ENCODE results near the gene ADK.
"Not testable (repeated sequence)": the region's sequence is repeated elsewhere in the genome, so short reads cannot be mapped to it uniquely, and the experiment has no call there.

The ADK gene

DNA sequence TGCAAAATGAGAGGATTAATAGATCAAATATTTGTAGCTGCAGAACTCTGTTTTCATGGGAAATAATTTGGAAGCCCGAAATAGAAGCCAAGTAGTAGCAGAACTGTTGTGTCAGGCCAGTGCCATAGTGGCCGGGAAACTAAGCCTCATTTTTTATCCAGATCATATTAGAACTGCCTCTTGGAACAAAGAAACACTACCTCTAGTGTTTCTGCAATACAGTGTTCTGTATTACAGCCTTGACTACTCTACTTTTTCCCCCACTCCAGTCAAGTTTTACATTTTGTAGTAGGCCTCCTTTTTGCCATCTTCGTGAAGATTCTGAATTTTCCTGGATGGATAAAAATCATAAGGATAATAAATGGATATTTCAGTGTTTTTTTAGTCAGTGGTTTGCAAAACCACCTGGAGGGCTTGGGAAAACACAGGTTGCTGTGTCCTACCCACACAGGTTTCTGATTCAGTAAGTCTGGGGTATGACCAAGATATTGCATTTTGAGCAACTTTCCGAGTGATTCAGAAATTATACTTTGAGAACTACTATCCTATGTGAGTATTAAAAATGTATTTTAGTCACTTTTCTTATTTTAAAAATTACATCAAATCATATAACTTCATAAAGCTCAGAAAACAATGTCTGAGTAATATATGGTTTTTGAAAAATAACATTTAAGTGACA lies 349.1 kb downstream of the ADK start:
- no peak for FAIRE-seq

DNA sequence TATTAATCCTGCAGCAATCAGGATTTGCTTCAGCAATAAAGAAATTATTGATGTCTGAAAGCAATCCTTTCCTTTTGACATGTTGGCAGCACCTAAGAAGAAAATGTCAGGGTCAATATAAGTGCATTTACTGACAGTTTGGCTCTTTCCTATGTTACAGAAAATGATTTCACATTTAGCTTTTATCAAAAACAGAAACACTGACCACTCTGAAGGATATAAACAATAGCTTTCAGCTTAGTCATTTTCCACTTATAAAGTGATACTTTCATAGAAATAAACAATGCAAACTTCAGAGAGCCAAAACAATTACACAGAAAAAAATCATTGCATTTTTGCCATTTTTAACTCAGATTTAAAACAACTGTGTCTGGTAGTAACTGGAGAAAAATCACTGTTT lies 349.8 kb downstream of the ADK start:
- no peak for FAIRE-seq

DNA sequence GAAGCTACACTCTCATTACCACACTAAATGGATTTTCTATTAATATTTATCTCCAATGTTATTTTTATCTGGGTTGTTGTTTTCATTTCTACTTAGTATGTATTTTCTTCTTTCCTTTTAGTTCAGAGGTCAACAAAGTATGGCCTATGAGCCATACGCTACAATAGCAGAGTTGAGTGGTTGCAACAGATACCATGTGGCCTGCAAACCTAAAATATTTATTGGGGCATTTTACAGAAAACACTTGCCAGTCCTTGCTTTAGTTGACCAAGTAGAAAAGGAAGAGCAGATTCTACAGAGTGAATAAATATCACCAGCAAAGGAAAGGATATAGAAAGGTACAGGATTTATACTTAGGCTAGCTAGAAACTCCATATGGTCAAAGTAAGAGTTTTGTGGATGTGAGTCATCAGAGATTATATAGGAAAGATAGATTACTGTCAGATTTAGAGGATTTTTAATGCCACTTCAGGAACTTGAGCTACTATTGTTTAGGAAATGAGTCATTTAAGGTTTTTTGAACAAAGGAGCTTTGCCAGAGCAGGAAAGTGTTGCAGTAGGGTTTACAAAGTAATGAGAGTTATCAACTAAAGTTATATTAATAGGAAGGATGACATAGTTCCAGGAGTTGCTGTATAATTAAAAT lies 352.1 kb downstream of the ADK start:
- FAIRE-seq: no peak

DNA sequence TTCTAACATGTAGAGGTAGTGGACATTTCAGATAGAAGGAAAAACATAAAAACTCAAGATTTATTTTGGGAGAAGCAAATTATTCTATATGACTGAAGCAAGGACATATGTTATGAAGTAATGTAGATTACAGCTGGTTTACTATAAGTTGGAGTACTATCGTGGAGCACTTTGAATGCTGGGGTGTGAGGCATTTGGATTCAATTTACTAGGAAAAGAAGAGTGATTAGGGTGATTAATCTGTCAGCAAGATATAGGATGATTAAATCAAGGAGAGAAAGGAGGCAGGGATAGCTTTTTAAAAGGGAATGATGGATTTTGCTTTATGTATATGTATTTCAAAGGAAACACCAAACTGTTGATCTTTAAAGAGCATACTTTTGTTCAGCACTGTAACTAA lies 356.9 kb downstream of the ADK start:
- no peak for FAIRE-seq

DNA sequence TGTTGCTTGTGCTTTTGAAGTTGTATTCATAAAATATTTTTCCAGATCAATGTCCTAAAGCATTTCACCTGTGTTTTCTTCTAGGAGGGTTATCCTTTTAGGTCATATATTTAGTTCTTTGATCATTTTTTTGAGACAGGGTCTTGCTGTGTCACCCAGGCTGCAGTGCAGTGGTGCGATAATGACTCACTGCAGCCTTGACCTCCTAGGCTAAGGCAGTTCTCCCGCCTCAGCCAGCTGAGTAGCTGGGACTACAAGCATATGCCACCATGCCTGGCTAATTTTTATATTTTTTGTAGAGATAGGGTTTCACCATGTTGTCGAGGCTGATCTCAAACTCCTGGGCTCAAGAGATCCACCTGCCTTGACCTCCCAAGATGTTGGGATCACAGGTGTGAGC lies 359.6 kb downstream of the ADK start:
- FAIRE-seq: no peak

DNA sequence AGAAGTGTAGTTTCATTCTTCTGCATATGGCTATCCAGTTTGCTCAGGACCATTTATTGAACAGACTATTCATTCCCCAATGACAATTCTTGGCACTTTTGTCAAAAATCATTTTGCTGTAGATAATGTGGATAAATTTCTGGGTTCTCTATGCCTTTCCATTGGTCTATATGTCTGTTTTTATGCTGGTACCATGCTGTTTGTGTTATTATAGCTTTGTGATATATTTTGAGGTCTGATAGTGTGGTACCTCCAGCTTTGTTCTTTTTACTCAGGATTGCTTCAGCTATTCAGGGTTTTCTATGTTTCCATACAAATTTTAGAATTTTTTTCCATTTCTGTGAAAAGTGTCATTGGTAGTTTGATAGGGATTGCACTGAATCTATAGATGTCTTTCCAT lies 360.0 kb downstream of the ADK start:
- no peak for FAIRE-seq

DNA sequence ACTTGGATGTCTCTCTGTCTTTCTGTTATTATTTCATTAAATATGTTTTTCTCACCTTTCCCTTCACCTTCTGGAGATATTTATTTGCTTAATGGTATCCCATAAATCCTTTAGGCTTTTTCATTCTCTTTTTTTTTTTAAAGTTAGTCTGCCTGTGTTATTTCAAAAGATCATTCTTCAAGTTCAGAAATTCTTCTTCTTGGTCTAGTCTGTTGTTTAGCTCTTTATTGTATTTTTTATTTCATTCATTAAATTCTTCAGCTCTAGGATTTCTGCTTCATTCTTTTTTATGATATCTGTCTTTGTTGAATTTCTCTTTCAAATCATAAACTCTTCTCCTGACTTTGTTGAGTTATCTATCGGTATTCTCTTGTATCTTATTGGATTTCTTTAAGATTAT lies 363.3 kb downstream of the ADK start:
- no peak for FAIRE-seq

DNA sequence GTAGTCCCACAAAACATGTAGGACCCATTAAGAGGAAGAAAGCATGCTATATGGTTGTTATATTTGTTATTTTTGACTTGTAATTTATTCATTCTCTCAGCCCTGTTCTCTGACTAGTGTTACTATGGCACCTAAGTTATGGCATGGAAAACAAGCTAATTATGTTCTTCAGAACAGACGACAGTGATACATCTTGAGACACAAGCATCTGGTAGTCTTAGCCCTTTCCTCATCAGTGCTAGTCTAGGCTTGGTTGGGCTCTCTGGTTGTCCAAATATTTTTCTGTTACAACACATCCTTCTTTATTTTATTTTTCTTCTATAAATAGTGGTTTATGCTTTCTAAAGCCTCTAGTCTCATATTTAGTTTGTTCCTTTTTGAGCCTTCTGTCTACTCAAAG lies 367.0 kb downstream of the ADK start:
- no peak for FAIRE-seq

DNA sequence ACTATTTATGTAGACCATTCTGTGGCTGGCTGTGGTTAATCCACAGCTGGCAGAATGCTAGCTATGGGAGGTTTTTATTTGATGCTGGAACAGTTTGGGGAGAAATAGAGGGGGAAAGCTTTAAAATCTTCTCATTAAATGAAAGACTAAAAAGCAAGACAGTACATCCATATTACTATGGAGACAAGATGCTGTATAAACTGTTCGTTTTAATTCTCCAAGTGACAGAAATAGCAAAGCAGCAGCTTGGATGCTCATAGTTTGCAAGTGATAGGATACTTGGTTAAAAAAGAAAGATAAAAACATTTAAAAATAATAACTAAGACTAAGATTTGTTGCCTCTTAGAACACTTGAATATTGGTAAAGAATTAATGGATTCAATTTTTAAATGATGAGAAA lies 370.5 kb downstream of the ADK start:
- FAIRE-seq: peak; percentile 79

DNA sequence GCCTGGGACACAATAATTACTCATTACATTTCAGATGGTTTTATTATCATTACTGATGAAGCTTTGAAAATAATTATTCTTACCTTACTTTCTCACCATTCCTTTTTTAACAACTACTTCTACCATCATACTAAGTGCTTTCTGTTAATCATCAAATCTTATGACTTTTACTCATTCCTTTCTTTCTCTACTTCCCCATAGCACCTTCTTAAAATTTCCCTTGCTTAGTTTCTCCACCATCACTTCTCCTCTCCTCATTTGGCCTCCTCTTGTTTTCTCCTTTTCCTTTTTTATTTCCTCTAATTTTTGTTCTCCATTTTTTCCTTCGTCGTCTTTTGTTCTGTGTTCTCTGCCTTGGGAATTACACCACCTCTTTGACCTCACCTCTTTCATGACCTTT lies 372.2 kb downstream of the ADK start:
- no peak for FAIRE-seq

DNA sequence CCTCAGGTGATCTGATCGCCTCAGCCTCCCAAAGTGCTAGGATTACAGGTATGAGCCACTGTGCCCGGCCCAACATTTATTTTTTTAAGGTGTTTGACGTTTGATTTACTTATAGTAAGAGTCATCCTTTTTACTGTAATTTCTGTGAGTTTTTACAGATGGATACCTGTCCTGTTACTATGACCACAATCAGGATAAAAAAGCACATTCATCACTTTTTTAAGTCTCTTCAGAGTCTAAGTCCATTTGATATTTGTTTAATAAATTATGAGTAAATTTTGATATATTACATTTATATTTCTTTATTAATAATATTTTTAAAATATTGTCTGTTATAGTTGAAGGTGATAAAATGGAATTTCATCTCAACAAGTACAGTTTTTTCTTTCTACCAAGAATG lies 374.9 kb downstream of the ADK start:
- peak; percentile 9 for FAIRE-seq

DNA sequence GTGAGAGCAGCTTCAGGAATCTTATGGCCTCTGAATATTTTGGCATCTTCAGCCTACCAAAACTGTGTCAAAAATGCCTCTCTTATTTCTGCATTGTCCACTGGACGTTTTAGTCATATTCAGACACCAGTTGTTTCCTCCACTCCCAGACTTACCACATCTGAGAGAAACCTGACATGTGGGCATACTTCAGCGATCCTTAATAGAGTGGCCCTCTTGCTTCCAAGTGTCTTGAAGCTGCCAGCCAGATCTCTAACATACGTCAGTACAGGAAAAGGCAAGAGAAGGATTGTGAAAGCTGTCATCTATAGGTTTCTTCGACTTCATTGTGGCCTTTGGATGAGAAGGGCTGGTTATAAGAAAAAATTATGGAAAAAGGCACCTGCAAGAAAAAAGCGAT lies 376.6 kb downstream of the ADK start:
- FAIRE-seq: not testable (repeated sequence)

DNA sequence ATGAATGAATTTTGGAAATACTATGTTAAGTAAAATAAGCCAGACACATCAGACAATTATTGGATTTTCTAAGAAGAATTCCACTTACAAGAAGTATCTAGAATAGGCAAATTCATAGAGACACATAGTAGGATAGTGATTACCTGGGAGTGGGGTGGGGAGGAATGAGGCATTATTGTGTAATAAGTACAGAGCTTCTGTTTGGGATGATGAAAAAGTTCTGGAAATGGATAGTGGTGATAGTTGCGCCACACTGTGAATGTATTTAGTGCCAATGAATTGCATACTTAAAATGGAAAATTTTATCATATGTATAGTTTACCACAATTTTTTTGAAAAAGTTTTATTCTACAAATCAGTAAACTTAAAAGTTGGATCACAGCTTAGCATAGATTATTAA lies 378.2 kb downstream of the ADK start:
- no peak for FAIRE-seq

DNA sequence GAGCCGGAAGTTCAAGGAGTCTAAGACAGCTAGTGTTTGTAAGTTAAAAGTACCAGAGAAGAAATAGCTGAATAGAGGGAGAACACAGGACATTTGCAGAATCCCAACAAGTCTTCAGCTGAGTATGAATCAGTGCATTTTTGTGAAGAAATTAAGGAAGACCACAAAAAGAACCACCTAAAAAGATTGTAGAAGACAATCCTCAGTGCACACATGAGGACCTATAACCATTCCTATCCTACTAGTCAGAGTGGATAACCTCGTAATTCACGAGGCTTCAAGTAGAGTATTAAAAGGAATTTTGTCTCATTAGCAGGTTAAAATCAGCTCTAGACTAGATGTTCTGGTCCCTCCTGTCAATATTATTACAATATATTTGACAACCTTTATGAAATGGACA lies 380.0 kb downstream of the ADK start:
- no peak for FAIRE-seq

DNA sequence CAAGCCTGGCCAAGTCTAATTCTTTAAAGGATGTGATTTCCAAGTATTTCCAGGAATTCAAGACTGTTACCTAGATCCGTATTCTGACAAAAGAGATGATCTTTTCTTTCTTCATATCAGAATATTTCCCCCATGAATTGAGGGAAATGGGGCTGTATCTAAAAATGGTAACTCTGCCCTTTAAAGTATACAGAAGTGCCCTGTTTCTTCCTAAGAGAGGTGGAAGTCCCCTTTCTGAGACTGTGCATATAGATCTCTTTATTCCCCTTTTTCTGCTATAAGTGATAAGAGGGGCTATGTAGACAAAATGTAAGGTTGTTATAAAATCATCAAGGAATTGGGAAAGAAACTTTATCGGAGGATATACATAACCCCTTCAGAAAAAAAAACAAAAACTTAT lies 388.3 kb downstream of the ADK start:
- FAIRE-seq: no peak

DNA sequence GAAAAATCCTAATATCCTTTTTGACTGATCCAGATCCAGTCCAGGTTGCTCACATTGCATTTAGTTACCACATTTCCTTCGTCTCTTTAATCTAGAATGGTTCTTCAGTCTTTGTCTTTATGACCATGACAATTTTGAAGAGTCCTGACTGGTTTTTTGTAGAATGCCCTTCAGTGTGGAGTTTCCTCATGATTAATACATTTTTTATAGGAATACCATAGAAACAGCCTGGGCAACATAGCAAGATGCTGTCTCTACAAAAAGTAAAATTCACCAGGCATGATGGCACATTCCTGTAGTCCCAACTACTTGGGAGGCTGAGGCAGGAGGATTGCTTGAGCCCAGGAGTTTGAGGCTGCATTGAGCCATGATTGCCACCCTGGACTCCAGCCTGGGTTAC lies 390.4 kb downstream of the ADK start:
- FAIRE-seq: no peak

DNA sequence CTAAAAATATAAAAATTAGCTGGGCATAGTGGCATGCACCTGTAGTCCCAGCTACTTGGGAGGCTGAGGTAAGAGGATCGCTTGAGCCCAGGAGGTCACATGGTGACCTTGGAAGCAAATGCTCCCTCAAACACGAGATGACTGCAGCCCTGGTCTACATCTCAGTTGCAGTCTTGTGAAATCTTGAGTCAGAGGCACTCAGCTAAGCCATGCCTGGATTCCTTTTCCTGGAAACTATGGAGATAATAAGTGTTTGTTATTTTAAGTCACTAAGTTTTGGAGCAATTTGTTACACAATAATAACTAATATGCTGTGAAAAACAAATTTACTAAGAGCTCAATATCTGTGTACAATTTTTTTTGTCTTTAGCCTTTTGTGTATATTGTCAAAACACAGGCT lies 391.1 kb downstream of the ADK start:
- no peak for FAIRE-seq

DNA sequence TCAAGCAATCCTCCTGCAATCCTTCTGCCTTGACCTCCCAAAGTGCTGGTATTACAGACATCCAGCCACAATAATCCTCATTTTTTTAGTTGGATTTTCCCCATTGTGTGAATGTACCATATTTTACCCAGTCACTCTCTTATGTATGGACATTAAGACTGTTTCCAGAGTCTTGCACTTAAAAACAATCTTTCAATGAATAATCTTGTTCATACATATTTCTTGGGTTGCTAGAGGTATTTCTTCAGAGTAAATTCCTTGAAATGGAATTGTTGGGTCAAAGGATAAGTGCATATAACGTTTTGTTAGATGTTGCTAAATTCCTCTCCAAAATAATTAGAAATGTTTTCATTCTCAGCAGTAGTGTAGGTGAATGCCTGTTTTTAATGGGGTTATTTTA lies 392.3 kb downstream of the ADK start:
- FAIRE-seq: no peak

DNA sequence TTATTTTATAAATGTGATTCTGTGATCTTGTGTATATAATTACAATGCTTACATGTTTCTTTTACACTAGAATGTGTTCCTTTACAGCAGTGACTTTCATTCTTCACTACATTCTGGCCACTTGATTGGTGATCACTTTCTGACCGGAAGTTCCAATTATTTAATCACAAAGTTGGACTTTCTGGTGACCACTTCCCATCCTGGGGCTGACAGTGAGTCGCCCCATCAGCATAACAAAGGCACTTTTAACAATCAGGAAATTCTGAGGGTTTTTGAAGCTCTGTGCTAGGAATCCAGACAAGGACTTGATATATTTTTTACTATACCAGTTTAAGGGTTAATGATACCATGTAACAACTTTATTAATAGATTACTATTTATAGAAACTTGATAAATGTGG lies 393.1 kb downstream of the ADK start:
- FAIRE-seq: no peak

DNA sequence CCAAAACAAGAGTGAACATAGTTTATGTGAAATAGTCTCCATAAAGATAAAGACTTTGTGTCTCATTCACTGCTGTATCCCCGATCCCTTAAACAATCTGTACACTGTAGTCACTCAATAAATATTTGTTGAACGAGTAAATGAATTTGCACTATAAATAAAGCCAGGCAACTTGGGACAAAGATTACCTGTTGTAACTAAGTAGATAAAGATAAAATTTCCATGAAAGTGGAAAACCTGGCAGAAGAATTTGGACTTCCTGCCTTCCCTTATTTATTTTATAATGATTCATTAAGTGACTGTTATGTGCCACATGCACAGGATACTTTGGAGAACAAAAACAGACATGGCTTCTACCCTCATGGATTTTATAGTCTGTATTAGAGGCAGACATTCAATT lies 397.7 kb downstream of the ADK start:
- FAIRE-seq: peak; percentile 45

DNA sequence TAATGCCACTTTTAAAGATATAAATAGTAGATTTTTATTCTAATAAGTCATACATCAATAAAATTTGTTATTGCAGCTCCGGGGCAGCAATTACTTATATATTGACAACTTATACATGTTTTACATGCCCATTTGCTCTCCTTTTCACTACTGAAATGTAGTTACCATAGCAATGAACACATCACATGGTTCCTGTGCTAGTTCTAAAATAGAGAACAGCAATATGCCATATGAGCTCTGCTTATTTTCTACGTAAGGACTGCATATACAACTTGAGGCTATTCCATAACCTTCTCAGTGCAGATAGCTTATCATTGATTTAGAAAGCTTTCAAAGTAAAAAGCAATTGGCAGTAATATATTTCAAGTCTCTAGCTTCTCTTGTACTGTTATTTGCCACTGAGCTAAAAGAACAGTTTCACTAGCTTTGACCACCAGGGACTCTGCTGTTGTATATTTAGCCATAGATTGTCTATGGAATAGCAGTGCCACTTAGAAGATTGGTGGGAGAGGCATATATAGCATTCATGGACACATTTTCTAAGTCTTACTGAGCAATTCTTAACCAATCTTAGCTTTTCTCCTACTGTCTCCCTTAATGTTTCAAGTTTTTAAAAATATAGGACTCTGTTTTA lies 405.2 kb downstream of the ADK start:
- no peak for FAIRE-seq

DNA sequence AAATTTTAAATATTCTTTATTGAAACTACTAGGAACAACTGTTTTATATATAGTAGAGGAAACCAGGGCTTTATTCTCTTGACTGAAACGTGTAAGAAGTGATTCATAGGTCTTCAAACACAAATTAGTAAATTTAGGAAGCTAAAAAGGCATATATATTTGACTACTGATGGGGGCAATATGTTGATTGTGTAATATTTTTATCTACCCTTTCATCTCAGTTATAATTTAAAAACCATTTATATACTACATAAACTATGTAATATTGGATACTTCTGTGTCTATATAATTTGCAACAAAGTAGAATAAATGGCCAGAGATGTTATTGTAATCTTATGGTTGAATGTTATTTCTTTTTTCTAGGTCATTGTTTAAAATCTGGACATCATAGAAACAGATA lies 406.1 kb downstream of the ADK start:
- peak; percentile 55 for FAIRE-seq

DNA sequence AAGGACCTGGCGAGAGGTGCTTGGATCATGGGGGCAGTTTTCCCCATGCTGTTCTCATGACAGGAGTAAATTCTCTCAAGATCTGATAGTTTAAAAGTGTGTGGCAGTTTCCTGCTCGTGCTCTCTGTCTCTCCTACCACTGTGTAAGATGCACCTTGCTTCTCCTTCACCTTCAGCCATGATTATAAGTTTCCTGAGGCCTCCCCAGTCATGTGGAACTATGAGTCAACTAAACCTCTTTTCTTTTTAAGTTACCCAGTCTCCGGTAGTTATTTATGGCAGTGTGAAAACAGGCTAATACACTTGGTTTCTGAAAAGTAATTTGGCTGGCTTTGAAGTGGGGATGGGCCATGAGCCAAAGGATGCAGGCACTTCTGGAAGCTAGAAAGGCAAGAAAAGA lies 407.4 kb downstream of the ADK start:
- FAIRE-seq: no peak

DNA sequence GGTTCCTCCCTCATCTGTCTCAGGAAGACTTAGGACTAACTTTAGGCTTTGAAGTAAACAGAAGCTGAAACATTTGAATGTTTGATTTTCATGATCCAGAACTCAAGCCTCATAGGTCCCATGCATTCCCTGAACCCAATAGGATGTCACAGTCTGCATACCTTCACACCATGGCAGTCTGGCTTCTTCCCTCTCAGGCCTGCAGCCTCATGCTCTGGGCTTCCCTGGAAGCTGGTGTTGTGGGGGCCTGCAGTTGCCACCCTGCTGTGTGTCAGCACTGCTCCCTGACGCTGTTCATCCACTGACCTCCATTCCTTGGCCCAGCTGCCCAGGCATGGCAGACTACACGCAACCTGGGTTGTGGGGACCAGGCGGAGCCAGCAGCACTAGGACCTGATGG lies 407.9 kb downstream of the ADK start:
- FAIRE-seq: no peak

DNA sequence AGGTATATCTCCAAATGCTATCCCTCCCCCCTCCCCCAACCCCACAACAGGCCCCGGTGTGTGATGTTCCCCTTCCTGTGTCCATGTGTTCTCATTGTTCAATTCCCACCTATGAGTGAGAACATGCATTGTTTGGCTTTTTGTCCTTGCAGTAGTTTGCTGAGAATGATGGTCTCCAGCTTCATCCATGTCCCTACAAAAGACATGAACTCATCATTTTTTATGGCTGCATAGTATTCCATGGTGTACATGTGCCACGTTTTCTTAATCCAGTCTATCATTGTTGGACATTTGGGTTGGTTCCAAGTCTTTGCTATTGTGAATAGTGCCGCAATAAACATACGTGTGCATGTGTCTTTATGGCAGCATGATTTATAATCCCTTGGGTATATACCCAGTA lies 417.9 kb downstream of the ADK start:
- FAIRE-seq: not testable (repeated sequence)

All from islet of Langerhans (tissue), 1 donor.